ENCODE measurements around the gene ZNF678.

GRCh38 chr1:227621211-227621610 is 57.9 kb downstream of the ZNF678 start:
- no peak for TF ChIP-seq CTCF (conservative IDR thresholded peaks at IDR 0.05; ENCODE audit: low read length)
- TF ChIP-seq EZH2phosphoT487 (IDR thresholded peaks at IDR 0.05; ENCODE audit: borderline replicate concordance): no peak
